GM18873 (cell line): ENCODE results near the gene SYT12.

Experiments used
- ATAC-seq: cut with Tn5 transposase; IDR thresholded peaks from one replicate; pipeline ENCODE4 v1.9.1; 2021; ENCODE audit warnings: mild to moderate bottlenecking, moderate library complexity, moderate number of reproducible peaks; ENCODE audit not compliant: unreplicated experiment, low FRiP score

The SYT12 gene

GRCh38 chr11:67027483-67027930 lies 4.6 kb downstream of the SYT12 start:
- ATAC-seq: no peak

- ATAC-seq: no peak
These were observed 5.1 kb downstream of the SYT12 start for GRCh38 chr11:67027943-67028542.

- ATAC-seq: no peak
These were observed 6.2 kb downstream of the SYT12 start for GRCh38 chr11:67029146-67029545.

GRCh38 chr11:67030976-67031375 lies 8.0 kb downstream of the SYT12 start:
- no peak for ATAC-seq

GRCh38 chr11:67031791-67032561 lies 9.0 kb downstream of the SYT12 start:
- no peak for ATAC-seq

GRCh38 chr11:67032830-67033551 lies 10.1 kb downstream of the SYT12 start:
- no peak for ATAC-seq

- no peak for ATAC-seq
These were observed 10.8 kb downstream of the SYT12 start for GRCh38 chr11:67033661-67034166.

- no peak for ATAC-seq
These were observed 11.4 kb downstream of the SYT12 start for GRCh38 chr11:67034350-67034749.

- no peak for ATAC-seq
These were observed 17.2 kb downstream of the SYT12 start for GRCh38 chr11:67040147-67040546.

GRCh38 chr11:67041602-67042001 lies 18.7 kb downstream of the SYT12 start:
- ATAC-seq: no peak

- no peak for ATAC-seq
These were observed 20.8 kb downstream of the SYT12 start for GRCh38 chr11:67043572-67044349.

GRCh38 chr11:67044496-67044895 lies 21.6 kb downstream of the SYT12 start:
- ATAC-seq: no peak

GRCh38 chr11:67045314-67045713 lies 22.4 kb downstream of the SYT12 start:
- no peak for ATAC-seq

GRCh38 chr11:67048515-67049130 lies 25.7 kb downstream of the SYT12 start:
- ATAC-seq: no peak

GRCh38 chr11:67050139-67050538 lies 27.2 kb downstream of the SYT12 start:
- no peak for ATAC-seq

GRCh38 chr11:67051180-67051893 lies 28.4 kb downstream of the SYT12 start:
- no peak for ATAC-seq

- no peak for ATAC-seq
These were observed 29.1 kb downstream of the SYT12 start for GRCh38 chr11:67051945-67052488.

GRCh38 chr11:67052891-67053290 lies 30.0 kb downstream of the SYT12 start:
- no peak for ATAC-seq

GRCh38 chr11:67053896-67054329 lies 31.0 kb downstream of the SYT12 start:
- ATAC-seq: no peak
